HK-2 (cell line): Measurements from ENCODE around the gene CHDH.

Experiments used
- DNase-seq: peaks from one replicate; pipeline ENCODE4 v3.0.0-alpha.2; 2018; ENCODE audit not compliant: unreplicated experiment

Gene CHDH

DNA sequence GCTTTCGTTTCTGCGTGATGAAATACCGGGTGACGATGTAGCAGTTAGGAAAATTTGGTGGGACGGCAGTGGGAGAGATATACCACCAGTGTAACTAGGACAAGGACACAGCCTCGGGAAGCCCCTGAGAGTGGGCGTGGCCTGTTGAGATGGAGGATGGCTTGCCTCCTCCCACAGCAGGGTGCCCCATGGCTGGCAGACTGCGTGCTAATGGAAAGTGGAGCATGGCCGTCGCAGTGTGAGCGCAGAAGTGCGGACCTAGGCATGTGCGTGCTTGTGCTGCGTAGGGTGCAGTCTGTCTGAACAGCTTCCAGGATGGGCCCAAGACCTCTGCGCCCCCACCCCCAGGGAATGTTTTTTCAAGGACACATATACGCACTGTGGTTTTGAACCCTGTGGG is 56.8 kb downstream of the CHDH start:
- DNase-seq = no peak

DNA sequence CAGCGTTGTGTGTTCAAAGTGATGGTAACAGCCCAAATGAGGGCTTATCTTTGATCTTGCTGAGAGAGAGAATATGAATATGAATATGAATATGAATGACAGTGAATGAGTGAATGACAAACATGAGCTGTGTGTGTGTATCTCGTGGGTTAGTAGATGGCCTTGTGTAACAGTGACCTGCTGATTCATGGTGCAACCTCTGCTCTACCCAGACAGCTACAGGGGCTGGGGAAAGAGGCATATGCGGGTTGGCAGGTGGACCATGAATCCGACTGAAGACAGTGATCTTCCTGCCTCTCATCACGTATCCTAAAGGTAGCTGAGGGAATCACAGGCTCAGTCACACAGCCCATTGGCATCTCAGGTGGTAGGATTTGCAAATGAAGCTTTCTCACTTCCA is 58.2 kb downstream of the CHDH start:
- DNase-seq = no peak

DNA sequence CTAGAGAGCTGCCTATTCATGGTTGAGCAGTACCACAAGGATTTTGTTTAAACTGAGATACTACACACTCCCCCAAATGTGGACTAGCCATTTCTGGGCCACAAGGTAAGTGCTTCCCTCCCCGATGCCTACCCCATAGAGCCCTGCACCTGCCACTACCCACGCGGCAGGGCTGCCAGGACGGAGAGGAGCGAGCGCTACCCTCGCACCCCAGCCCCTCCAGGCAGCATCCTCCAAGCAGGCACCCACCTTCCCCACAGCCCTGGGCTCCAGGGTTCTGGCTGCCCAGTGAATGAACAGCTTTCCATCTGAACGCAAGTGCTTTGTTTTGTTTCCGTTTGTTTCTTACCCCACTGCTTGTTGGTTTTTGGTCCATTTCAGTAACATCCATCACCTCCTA is 59.2 kb downstream of the CHDH start:
- DNase-seq = no peak

DNA sequence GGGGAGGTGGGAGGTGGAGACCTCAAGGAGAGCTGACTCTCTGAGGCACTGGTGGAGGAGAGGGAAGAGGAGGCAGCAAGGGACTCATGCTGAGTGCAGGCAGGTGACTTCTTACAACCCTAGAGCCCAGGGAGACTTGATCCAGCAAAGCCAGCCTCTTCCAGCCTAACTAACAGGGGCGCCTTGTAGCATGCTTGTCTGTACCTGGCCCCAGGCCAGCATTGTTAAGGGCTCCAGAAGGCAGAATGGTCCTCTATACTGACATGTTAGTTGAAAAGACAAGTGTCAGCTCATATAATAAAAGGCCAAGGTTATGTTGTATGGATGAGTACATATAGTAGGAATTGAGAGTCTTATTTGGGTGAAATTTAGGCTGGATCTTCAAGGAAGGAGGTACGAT is 65.4 kb downstream of the CHDH start:
- DNase-seq = no peak

DNA sequence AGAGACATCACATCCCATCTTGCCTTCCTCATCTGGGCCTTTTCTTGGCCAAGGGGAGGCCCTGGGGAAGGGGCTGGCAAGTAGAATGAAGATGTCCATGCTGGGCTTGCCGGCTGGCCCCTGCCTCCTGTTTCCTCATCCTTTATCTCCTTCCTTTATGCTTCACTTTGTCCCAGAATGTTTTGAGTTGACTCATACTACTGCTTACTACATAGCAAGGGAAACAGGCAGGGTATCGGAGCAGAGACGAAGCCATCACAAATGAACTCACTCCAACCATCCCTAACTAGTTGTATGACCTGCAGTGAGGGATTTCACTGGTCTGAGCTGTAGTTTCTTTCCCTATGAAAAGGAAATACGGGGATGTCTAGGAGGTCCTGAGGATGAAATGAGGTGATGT is 66.0 kb downstream of the CHDH start:
- DNase-seq = no peak

DNA sequence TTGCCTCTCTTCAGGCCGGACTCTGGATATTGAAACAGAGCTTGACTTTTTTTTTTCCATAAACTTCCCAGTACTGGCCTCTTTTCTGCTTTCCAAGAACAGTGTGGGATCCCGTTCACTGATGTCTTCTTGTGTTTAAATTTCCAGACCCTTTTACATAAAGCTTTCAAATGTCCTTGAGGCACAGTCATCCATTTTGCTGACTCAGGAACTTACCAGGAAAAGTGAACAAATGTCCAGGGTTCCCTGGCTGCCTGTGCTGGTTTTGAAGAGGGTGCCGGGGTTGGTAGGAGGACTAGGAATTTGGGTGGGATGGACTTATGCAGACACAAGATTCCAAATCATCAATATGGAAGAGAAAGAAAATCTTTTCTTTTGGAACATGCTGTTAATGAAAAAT is 68.1 kb downstream of the CHDH start:
- no peak for DNase-seq

DNA sequence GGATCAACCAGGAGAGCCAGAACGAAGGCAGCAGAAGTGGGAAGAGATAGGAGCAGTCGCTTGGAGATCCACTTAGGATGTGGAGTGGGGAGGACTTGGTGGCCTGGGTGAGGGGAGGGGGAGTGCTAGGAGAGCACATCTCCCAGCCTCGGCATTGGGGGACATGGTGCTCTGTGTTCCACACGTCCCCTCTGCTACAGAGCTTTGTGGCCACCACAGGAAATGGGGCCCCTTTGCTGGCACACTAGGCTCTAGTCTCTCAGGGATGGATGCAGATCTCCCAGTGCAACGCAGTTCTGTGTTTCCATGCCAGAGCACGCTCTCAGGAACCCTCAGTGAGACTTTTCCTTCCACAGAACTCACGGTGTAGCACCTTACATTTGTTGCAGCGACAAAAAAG is 68.8 kb downstream of the CHDH start:
- no peak for DNase-seq

DNA sequence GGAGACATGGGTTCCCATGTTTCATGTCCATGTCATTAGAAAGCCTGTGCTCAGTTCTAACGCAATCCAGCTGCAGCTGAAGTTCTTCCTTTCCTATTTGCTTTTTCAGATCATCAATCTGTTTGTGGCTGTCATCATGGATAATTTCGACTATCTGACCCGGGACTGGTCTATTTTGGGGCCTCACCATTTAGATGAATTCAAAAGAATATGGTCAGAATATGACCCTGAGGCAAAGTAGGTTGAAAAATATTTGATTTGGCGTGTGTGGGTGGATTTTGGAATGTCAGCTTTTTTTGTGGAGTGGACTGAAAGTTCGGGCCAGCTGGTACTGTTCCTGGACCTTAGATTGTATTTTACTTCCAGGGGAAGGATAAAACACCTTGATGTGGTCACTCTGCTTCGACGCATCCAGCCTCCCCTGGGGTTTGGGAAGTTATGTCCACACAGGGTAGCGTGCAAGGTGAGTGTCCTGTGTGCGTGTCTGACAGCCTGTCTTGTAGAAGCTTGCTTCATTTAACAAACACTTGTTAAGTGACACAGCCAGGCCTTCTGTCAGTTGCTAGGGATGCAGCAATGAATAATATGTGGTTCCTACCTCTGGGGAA is 69.6 kb downstream of the CHDH start:
- DNase-seq = no peak

DNA sequence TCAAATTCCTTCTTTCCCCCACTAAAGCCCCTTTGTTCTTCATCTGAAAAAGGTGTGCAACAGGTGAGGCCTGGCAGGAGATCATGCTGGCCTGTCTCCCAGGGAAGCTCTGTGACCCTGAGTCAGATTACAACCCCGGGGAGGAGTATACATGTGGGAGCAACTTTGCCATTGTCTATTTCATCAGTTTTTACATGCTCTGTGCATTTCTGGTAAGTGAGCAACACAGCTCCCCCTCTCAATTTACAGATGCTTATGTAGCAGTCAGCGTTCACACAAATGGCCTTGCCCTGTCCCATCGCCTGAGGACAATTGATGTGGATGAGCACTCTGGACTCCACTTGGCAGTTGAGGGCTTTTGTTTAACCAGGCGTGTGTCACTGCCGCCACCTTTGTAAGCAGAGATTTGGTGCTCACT is 70.4 kb downstream of the CHDH start:
- DNase-seq = no peak

DNA sequence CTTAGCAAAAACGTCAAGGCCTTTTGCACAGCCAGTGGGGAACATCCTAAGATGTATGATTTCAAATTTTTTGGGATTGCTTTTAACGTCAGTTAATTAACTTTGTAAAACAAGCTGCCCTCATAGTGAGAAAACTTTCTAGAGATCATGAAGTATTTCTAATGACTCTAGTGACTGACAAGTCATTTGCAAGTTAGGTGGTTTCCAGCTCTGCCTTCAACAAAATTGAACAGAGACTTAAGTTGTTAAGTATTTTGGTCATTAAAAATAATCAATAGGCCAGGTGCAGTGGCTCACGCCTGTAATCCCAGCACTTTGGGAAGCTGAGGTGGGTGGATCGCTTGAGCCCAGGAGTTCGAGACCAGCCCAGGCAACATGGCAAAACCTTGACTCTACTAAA is 71.2 kb downstream of the CHDH start:
- no peak for DNase-seq

DNA sequence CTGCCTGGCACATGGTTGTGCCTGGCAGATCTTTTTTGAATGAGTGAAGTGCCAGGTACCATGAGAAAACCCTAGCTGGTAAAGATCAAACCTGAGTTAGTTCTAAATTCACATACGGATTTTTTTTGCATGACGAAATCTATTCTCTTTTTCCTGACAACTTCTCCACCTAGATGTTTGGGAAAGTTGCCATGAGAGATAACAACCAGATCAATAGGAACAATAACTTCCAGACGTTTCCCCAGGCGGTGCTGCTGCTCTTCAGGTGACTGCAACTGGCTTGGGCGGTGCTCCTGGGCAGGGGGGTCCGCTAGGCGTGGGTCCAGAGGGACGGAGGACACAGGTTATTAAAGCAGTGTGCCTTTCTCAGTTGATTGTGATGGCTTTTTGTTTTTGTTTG is 71.8 kb downstream of the CHDH start:
- DNase-seq = no peak

DNA sequence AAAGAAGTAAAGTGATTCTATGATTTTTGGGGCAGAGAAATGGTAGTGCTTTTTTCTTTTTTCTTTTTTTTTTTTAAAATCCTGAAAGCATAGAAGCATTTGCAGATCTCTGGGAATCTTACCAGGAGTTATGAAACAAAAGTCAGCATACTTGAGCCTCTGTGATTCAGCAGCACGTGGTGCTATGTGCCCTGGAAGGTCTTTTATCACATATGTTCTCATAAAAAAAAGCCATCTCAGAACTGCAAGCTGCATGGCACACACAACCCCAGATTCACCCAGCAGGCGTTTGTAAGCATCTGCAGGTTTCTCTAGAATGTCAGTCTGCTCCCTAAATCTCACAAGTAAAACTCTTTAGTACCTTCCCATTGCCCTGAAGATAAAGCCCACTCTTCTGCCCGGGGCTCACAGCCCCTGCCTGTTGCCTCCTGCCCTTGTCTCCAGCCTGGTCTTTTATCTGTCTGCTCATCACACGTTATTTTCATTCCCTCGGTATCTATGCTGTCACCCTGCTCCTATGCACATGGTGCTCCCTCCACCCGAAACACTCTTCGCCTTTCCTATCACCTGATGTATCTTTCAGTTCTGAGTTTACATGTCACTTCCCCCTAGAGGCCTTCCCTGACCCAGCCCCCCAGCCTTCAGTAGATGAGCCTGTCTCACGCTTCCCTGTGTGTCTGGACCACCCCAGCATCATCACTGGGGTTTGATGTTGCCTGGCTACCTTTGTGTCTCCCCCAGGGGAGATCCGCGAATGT is 72.4 kb downstream of the CHDH start:
- no peak for DNase-seq

DNA sequence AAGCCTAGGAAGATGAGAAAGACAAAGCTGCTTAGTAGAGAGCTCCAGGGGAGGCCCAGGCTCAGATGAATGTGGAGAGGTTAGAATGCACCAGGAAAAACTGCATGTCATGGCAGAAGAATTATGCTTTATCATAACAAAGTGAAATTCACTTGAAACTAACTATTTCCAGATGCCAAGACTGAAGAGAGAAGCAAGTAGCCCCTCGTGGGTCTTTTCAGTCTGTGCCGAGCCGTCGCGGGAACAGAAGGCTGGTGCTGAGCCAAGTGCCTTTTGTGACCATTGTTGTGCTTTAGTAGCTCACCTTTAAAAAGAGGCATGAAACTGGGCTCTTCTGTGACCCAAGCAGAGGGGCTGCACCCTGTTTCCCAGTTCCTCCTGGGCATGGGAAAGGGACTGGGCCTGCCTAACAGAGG is 73.2 kb downstream of the CHDH start:
- no peak for DNase-seq

DNA sequence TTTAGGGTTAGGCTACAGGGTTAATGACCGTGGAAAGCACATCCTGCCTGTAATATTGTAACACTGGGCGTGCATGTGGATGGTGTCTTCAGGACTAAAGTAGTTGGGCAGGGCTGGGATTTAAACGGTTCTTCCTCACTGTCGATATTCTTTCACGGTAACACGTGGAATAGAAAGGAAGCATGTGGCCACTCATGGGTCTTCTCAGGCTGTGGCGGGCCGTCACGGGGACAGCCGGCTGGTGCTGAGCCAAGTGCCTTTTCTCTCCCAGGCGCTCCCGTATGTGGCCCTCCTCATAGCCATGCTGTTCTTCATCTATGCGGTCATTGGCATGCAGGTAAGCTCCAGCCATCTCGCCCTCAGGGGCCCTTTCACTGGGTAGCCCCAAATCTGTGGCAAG is 73.7 kb downstream of the CHDH start:
- no peak for DNase-seq

DNA sequence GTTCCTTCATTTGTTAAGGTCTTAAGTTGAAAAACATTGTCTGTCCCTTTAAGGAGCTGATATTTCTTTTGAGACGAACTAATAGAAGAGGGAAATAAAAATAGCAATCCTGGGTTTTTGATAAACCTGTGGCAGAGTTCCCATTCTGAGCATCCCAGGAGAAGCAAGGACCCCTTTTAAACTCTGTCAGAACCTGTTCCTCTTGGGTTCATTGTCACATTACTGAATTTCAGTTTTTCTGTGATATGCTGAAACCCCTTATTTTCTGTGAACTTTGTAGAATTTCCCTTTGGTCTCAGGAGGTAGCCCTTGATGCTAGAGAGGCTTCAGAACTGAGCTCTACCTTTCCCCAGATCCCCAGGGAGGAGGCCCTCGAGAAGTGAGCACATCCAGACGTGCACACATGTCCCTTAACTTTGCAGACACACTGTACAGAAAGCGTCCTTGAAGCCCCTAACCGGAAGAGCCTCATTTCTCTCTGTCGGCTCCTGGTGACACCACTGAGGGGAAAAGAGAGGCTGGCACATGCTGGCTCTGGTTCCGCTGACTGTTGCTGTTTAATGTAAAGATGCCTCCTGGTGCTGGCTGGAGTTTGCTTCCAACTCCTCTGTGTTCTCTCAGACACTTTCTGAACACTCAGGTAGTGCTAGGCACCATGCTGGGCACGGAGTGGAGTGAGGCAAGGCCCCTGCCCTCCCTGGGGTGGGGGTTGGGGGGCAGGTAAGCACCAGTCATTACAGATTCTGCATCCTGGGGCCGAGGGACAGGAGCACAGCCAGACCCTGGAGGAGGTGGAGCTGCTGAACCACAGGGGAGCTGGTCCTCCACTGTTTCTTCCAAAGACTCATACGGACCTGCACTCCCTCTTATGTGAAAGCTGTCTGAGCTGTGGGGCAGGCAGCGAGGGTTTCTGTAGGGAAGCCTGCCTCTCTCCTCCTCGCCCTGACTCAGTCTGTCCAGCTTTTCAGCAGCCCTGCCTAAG is 77.5 kb downstream of the CHDH start:
- DNase-seq = no peak

DNA sequence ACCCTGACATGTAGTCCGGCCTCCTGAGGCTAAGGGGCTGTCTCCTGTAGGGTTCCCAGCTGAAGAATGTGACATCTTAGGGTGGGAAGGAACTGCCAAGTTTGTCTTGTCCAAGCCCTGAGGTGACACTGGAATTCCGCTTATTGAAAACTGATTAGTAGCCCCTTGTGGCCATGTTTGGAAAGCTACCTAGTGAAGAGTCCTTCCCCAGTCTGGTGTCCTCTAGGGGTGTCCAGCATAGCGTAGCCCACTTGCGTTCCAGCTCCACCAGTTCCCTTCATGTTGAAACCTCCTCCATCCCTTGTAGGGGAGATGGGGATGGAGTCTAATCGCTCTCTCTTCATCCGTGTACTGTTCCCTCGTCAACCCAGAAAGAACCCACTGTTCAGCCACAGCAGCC is 79.5 kb downstream of the CHDH start:
- DNase-seq = no peak

DNA sequence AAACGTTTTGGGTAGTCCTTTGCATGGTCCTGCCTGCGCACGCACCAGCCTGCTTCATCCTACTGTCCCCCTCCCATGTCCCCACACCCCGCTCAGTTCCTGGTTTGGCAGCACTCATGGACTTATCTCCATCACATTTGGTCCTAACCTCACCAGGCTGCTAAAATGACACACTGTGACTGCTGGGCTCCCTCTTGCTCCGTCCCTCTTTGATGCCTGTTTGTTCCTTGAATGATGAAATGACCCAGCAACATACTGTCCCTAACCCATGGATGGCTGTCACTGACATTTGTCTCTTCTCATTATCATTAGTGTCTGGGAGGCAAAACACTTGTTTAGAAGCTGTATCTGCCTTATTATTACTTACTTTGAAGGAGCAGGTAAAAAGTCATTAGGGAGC is 80.5 kb downstream of the CHDH start:
- DNase-seq = no peak

DNA sequence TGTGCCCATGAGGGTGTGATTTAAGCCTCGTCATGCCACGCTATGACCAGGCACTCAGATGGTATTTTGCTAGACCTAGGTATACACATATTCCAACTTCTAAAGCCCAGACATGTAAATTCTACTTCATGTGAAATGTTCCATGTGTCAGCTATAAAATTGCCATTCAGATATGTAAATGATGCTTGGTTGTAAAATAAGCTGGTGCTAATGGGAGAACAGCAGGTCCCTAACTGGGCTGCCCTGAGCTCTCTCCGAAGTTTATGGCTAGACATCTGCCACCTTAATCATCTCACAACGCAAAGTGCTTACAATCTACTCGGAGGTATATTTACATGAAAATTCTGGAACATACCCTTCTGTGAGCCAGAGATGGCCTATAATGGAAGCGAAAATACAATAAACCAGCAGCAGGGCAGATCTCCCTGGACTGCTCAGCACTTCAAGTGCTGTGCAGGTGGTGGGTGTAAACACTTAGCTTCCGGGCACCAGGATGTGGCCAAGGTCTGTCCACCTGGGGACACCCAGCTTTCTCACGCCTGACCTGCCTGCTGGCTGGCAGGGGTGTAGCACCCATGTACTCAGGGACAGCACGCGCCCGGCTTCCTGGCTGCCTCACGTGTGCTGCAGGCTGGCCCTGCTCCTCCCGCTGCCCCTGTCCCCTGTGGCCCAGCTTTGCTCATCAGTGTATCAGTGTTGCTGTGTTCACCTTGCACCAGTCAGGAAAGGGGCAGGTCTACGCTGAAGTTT is 82.0 kb downstream of the CHDH start:
- DNase-seq = no peak

DNA sequence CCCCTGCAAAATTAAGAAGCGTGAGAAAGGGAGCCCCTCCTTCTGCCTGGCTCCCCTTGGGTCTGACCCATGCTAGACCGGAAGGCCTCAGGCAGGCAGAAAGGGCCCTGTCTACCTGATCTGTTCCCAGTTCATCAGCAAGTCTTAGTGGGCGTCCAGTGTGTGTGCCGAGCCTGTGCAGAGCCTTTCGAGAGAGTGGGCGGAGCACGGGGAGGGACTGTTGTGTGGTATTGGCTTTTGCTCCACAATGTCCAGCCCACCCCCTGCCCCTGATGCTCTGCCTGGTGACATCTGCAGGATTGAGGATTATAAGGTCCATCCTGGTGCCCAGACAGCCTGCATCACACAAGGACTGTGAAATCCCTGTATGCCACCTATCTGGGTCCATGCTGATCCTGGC is 82.9 kb downstream of the CHDH start:
- DNase-seq = no peak
